GM21367 (cell line): ENCODE data around the gene HDAC5.
"Not testable (repeated sequence)": the region's sequence is repeated elsewhere in the genome, so short reads cannot be mapped to it uniquely, and the experiment has no call there.

Experiments
- ATAC-seq: cut with Tn5 transposase; IDR thresholded peaks from one replicate; pipeline ENCODE4 v1.9.1; 2021; ENCODE audit not compliant: unreplicated experiment

HDAC5 gene

GRCh38 chr17:44123356-44124117 is at the start of gene HDAC5:
Gene HDAC5 (minus strand): TSS chr17:44123641. CDS start chr17:44117515, 6,126 bp downstream.
- peak; percentile 88 for ATAC-seq

DNA sequence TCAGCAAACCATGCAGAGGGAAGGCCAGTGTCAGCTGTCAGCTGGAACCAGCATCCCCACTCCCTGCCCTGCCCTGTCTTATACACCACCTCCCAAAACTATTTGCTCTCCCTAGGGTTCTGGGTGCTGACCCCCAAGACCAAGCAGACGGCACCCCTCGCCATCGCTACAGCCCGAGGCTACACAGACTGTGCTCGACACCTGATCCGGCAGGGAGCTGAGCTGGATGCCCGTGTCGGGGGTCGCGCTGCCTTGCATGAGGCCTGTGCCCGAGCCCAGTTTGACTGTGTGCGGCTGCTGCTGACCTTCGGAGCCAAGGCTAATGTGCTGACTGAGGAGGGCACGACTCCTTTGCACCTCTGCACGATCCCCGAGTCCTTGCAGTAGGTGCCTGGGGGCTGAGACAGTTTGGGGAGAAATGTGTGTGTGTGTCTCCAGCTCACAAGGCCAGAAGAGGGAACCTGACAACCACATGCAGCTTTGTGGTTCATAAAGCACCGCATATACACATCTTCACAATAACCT is 48.6 kb upstream of the HDAC5 start:
- ATAC-seq = no peak

DNA sequence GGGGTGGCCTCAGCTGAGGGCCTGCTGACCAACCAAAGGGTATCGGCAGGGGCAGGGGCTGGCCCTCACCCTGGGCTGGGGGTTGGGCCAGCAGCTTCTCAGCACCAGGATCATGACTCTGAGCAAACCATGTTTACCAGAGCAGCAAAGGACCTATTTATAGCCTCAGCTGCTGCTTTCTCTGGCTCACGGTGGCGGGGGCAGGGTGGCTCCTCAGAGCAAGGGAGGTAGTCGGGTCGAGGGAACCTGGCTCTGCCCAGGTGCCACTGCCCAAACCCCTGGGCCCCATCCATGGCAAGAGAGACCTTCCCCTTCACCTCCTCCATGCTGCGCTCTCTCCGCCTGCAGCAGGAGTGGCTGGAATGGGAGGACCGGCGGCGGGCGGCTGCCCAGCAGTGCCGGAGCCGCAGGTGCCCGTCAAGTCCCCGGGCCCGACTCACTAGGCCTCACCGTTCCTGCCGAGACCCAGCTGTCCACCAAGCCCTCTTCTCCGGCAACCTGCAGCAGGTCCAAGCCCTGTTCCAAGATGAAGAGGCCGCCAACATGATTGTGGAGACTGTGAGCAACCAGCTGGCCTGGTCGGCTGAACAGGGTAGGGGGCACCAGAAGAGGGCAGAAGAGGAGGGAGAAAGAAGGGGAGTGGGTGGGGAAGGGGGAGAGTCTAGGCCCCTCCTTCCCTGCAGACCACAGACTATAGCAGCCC is 47.2 kb upstream of the HDAC5 start, which contains the start of gene ASB16:
Gene ASB16, plus strand, starts transcription at position 206 of the 703 bp plus-strand sequence. Its CDS starts 86 bp downstream, at position 292.
- ATAC-seq = no peak

- no peak for ATAC-seq
Observed at GRCh38 chr17:44170135-44170498, 46.7 kb upstream of the HDAC5 start.

GRCh38 chr17:44167181-44167861 is 43.9 kb upstream of the HDAC5 start:
- ATAC-seq = no peak

DNA sequence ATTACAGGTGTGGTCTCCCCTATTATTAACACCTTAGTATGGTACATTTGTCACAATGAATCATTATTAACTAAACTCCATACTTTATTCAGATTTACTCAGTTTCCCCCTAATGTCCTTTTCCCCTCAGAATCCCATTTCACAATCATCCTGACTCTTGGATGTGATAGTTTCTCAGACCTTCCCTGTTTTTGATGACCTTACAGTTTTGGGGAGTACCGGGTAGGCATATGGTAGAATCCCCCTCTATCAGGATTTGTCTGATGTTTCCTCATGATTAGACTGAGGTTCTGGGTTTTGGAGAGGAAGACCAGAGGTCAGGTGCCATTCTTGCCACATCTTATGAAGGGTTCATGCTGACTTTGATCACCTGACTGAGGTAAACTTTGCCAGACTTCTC is 41.0 kb upstream of the HDAC5 start:
- no peak for ATAC-seq

DNA sequence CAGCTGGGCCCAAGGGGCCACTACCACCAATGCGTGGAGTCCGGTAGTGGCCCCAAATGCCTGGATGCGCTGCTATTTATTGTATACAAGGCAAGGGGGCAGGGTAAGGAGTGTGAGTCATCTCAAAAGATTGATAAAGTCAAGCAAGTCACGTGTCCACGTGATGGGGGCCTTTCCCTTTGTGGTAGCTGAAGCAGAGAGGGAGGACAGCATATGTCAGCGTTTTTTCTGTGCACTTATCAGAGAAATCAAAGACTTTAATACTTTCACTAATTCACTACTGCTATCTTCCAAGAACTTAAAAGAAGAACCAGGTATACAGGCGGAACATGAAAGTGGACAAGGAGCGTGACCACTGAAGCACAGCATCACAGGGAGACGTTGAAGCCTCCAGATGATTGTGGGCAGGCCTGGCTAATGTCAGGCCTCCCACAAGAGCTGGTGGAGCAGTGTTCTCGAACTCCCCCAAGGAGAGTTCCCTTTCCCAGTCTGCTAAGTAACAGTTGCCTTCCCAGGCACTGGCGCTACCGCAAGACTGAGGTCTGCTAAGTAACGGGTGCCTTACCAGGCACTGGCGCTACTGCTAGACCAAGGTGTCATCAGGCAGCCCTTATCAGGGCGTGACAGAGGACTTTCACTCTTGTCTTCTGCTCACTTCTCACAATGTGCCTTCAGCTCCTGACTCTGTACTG is 36.2 kb upstream of the HDAC5 start:
- no peak for ATAC-seq

- no peak for ATAC-seq
Observed at GRCh38 chr17:44155488-44155887, 32.0 kb upstream of the HDAC5 start.

DNA sequence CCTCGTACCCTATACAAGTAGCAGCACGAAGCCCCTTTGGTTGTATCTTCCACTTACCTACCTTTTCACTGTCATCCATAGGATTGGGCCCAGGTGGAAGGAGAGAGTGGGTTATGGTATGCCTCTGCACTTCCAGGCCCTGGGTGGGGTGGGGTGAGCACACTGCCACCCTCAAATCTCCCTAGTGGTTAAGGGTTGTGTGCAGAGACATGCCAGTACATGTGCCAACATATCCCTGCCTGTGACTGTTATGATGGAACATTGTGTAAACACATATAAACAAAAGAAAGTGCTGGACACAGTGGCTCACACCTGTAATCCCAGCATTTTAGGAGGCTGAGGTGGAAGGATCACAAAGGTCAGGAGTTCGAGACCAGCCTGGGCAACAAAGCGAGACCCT is 29.4 kb upstream of the HDAC5 start:
- no peak for ATAC-seq

DNA sequence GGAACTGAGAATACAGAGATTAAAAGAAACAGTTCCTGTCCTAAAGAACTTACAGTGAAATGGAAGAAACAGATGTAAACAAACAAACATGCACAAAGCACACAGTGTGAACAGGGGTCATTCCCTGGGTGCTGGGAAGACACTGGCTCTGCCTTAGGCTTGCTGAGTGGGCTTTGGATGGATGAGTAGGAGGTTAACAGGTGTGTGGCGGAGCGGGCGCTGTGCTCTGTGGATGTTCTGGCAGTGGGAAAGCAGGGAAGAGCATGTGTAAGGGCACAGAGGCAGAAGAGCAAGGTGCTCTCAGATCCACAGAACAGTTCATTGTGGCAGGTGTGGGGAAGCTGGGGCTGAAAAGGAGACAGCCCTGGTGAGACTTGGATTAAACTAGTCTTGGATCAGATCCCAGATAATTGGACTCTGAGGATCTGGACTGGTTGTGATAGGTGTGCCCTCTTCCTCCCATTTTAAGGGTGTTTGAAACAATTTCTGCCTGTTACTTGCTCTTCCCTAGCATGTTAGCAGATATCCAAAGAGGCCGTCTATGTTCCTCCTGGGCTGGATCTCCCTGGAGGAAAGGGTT is 26.4 kb upstream of the HDAC5 start:
- ATAC-seq = no peak

DNA sequence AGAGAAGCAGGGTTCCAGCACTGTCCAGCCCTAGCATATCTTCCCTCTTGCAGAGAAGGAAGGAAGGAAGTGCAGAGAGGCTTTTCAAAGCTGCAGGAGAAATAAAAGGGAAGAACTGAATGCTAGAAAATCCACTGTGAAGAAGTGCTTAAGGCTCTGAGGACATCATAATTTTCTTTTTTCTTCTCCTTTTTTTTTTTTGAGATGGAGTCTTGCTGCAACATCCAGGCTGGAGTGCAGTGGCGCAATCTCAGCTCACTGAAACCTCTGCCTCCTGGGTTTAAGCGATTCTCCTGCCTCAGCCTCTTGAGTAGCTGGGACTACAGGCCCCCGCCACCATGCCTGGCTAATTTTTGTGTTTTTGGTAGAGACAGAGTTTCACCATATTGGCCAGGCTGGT is 25.6 kb upstream of the HDAC5 start:
- ATAC-seq = not testable (repeated sequence)

- ATAC-seq = no peak
Observed at GRCh38 chr17:44147812-44148211, 24.4 kb upstream of the HDAC5 start.

GRCh38 chr17:44146375-44147346 is 23.2 kb upstream of the HDAC5 start:
- ATAC-seq = no peak

- no peak for ATAC-seq
Observed at GRCh38 chr17:44144966-44145739, 21.7 kb upstream of the HDAC5 start.

GRCh38 chr17:44143921-44144320 is 20.5 kb upstream of the HDAC5 start:
- not testable (repeated sequence) for ATAC-seq

DNA sequence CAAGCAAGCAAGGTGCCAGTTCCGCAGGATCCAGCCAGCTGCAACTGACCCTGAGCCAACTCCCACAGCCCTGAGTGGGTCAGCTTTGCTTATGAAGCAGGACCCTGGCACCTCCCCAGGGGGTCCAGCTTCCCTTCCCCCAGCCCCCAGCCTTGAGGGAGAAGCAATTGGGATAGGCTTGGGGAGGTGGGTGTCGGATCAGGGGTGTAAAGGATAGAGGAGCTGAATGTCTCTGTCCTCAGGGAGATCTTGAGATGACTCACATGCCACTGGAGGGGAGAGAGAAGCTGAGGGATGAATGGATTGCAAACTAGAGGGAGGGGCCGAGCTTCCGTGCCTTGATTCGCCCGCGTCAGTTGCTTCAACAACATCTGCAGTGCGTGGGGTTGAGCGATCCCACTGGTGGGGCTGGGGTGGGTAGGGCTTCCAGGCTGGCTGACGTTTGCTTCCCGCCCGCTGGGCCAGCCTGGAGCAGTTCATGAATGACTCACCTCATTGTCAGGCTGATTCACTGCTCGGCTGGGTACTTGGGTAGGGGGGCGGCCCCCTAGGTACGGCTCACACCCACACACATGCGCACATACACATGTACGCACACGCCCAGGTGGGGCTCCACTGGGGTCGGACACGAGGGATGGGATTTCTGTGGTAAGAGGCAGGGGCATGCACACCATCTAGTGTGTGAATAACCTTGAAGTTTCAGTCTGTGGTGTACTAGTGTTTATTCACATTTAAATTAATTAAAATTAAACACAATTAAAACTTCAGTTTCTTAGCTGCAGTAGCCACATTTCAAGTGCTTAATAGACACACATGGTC is 14.7 kb upstream of the HDAC5 start:
- ATAC-seq = no peak

- ATAC-seq = no peak
Observed at GRCh38 chr17:44134752-44135568, 11.5 kb upstream of the HDAC5 start.
